Renal cortex interstitium (tissue), 15 donors: ENCODE data around the gene FTCD. TPM values are rescaled to one million over a fixed set of nuclear protein-coding genes. Genes with fewer than 3 reads are reported as not detected.
"Not testable (repeated sequence)": the region's sequence is repeated elsewhere in the genome, so short reads cannot be mapped to it uniquely, and the experiment has no call there.

ENCODE experiments used
- DNase-seq, 11 donors: peaks; one replicate each; pipeline ENCODE4 v3.0.0-alpha.2; 2013; ENCODE audit warnings: low read depth in 9 of 11, low spot score in 4 of 11; ENCODE audit errors: extremely low read depth in 1 of 11
- long read RNA-seq, 16 experiments: transcript quantifications; one replicate each; lab custom pipeline, GENCODE V29; 2026
- polyA plus RNA-seq, 3 donors: library from polyadenylated mRNA; unstranded; fragments of 120-200 nt; gene quantifications; one replicate each; pipeline ENCODE4 v1.2.1, GENCODE V29; 2013; ENCODE audit not compliant: insufficient read length in 3 of 3

FTCD gene
- 10 to 100 TPM; 25.4 to 49.8 (median 39.2) TPM for polyA plus RNA-seq
- long read RNA-seq, donor 1, partial matches to known transcripts: 0 of 5 reads
- long read RNA-seq, donor 1, other reads (novel, unspliced or antisense): 0 of 5 reads
- long read RNA-seq, donor 2, partial matches to known transcripts: 0 of 6 reads
- long read RNA-seq, donor 2, other reads (novel, unspliced or antisense): 0 of 6 reads
- long read RNA-seq, donor 3, transcript FTCD-203 (14 exons, 1,878 nt): major isoform, 5 of 5 reads
- long read RNA-seq, donor 3, partial matches to known transcripts: 0 of 5 reads
- long read RNA-seq, donor 3, other reads (novel, unspliced or antisense): 0 of 5 reads
- long read RNA-seq, donor 4, partial matches to known transcripts: 13 of 17 reads
- long read RNA-seq, donor 4, other reads (novel, unspliced or antisense): 0 of 17 reads
- long read RNA-seq, donor 5, transcript FTCD-203 (14 exons, 1,878 nt): major isoform, 5 of 6 reads
- long read RNA-seq, donor 5, partial matches to known transcripts: 0 of 6 reads
- long read RNA-seq, donor 5, other reads (novel, unspliced or antisense): 0 of 6 reads
- long read RNA-seq, donor 6, partial matches to known transcripts: 0 of 2 reads
- long read RNA-seq, donor 6, other reads (novel, unspliced or antisense): 0 of 2 reads
- long read RNA-seq, donor 7, partial matches to known transcripts: 0 of 4 reads
- long read RNA-seq, donor 7, other reads (novel, unspliced or antisense): 0 of 4 reads
- long read RNA-seq, donor 8, transcript FTCD-203 (14 exons, 1,878 nt): major isoform, 5 of 19 reads
- long read RNA-seq, donor 8, partial matches to known transcripts: 12 of 19 reads
- long read RNA-seq, donor 8, other reads (novel, unspliced or antisense): 0 of 19 reads
- long read RNA-seq, donor 9, partial matches to known transcripts: 0 of 3 reads
- long read RNA-seq, donor 9, other reads (novel, unspliced or antisense): 0 of 3 reads
- long read RNA-seq, donor 10, partial matches to known transcripts: 0 of 4 reads
- long read RNA-seq, donor 10, other reads (novel, unspliced or antisense): 0 of 4 reads
- long read RNA-seq, donor 11, partial matches to known transcripts: 0 of 2 reads
- long read RNA-seq, donor 11, other reads (novel, unspliced or antisense): 0 of 2 reads
- long read RNA-seq, donor 12, partial matches to known transcripts: 0 of 1 reads
- long read RNA-seq, donor 12, other reads (novel, unspliced or antisense): 0 of 1 reads
- long read RNA-seq, donor 13, transcript FTCD-203 (14 exons, 1,878 nt): major isoform, 10 of 13 reads
- long read RNA-seq, donor 13, partial matches to known transcripts: 0 of 13 reads
- long read RNA-seq, donor 13, other reads (novel, unspliced or antisense): 0 of 13 reads
- long read RNA-seq, donor 14, partial matches to known transcripts: 5 of 8 reads
- long read RNA-seq, donor 14, other reads (novel, unspliced or antisense): 0 of 8 reads
- long read RNA-seq, donor 15, partial matches to known transcripts: 8 of 8 reads
- long read RNA-seq, donor 15, other reads (novel, unspliced or antisense): 0 of 8 reads
- long read RNA-seq, donor 16, transcript FTCD-203 (14 exons, 1,878 nt): major isoform, 14 of 23 reads
- long read RNA-seq, donor 16, partial matches to known transcripts: 5 of 23 reads
- long read RNA-seq, donor 16, other reads (novel, unspliced or antisense): 0 of 23 reads

- DNase-seq: no peak
These were observed at the start of gene FTCD for GRCh38 chr21:46155514-46156377. TSS of gene FTCD (minus strand) at chr21:46155579. CDS start at chr21:46155523, 56 bp downstream.

GRCh38 chr21:46205166-46205565 lies 49.8 kb upstream of the FTCD start:
- DNase-seq: no peak

GRCh38 chr21:46203203-46203600 lies 47.8 kb upstream of the FTCD start:
- DNase-seq: no peak

- no peak for DNase-seq
These were observed 47.3 kb upstream of the FTCD start for GRCh38 chr21:46202592-46203202.

- not testable (repeated sequence) for DNase-seq
These were observed 45.8 kb upstream of the FTCD start for GRCh38 chr21:46200877-46201803.

- DNase-seq: no peak
These were observed 44.3 kb upstream of the FTCD start for GRCh38 chr21:46199436-46200373.

- DNase-seq: no peak
These were observed 41.4 kb upstream of the FTCD start for GRCh38 chr21:46196733-46197132.

- DNase-seq: no peak
These were observed 40.3 kb upstream of the FTCD start for GRCh38 chr21:46195595-46196195.

- no peak for DNase-seq
These were observed 39.3 kb upstream of the FTCD start for GRCh38 chr21:46194374-46195334.

GRCh38 chr21:46193829-46194373 lies 38.5 kb upstream of the FTCD start:
- DNase-seq: no peak

- no peak for DNase-seq
These were observed 36.6 kb upstream of the FTCD start for GRCh38 chr21:46191686-46192575.

GRCh38 chr21:46191257-46191685 lies 35.9 kb upstream of the FTCD start:
- DNase-seq: no peak
